ENCODE data around the gene NPDC1. TPM values are rescaled to one million over a fixed set of nuclear protein-coding genes. Genes with fewer than 3 reads are reported as not detected.

The NPDC1 gene
- total RNA-seq, 1 donor from 2014 or later = 90.8 TPM

- H3K4me3 Mint-ChIP-seq (ENCODE audit: unreplicated experiment) = no peak overlapping the region
- no peak for DNase-seq (ENCODE audit: low spot score)
- H3K36me3 Mint-ChIP-seq (ENCODE audit: low read depth) = peaks cover 4% of the 10 kb centered on the region
- H3K27ac Mint-ChIP-seq (ENCODE audit: unreplicated experiment) = no peak overlapping the region
- no peaks in the 10 kb centered on the region for H3K27me3 Mint-ChIP-seq (ENCODE audit: low read depth)
- no peak for TF ChIP-seq CTCF (IDR thresholded peaks at IDR 0.05)
- H3K9me3 Mint-ChIP-seq (ENCODE audit: low read depth) = no peaks in the 10 kb centered on the region
- H3K4me1 Mint-ChIP-seq (ENCODE audit: low read depth) = peaks cover 7% of the 10 kb centered on the region
Observed at GRCh38 chr9:137023583-137023991, 22.4 kb downstream of the NPDC1 start.

GRCh38 chr9:137023157-137023556, 22.8 kb downstream of the NPDC1 start:
- no peak for DNase-seq (ENCODE audit: low spot score)
- no peak for TF ChIP-seq CTCF (IDR thresholded peaks at IDR 0.05)
- H3K9me3 Mint-ChIP-seq (ENCODE audit: low read depth) = no peaks in the 10 kb centered on the region
- peaks cover 7% of the 10 kb centered on the region for H3K4me1 Mint-ChIP-seq (ENCODE audit: low read depth)
- no peak overlapping the region for H3K4me3 Mint-ChIP-seq (ENCODE audit: unreplicated experiment)
- no peak overlapping the region for H3K27ac Mint-ChIP-seq (ENCODE audit: unreplicated experiment)
- no peaks in the 10 kb centered on the region for H3K27me3 Mint-ChIP-seq (ENCODE audit: low read depth)
- H3K36me3 Mint-ChIP-seq (ENCODE audit: low read depth) = peaks cover 4% of the 10 kb centered on the region

- H3K27me3 Mint-ChIP-seq (ENCODE audit: low read depth) = no peaks in the 10 kb centered on the region
- no peak for DNase-seq (ENCODE audit: low spot score)
- H3K27ac Mint-ChIP-seq (ENCODE audit: unreplicated experiment) = no peak overlapping the region
- peaks cover 6% of the 10 kb centered on the region for H3K36me3 Mint-ChIP-seq (ENCODE audit: low read depth)
- no peaks in the 10 kb centered on the region for H3K9me3 Mint-ChIP-seq (ENCODE audit: low read depth)
- no peak overlapping the region for H3K4me3 Mint-ChIP-seq (ENCODE audit: unreplicated experiment)
- H3K4me1 Mint-ChIP-seq (ENCODE audit: low read depth) = peaks cover 7% of the 10 kb centered on the region
- TF ChIP-seq CTCF (IDR thresholded peaks at IDR 0.05) = no peak
Observed at GRCh38 chr9:137022662-137023008, 23.3 kb downstream of the NPDC1 start.

- Mint-ChIP-seq H3K36me3 (ENCODE audit: low read depth) (peaks cover 6% of the 10 kb centered on the region), H3K4me3 (ENCODE audit: unreplicated experiment) (no peak overlapping the region), H3K9me3 (ENCODE audit: low read depth) (no peaks in the 10 kb centered on the region)
Observed at GRCh38 chr9:137021979-137022661, 23.9 kb downstream of the NPDC1 start.

GRCh38 chr9:137021568-137021978, 24.4 kb downstream of the NPDC1 start:
- TF ChIP-seq CTCF (IDR thresholded peaks at IDR 0.05) = no peak
- Mint-ChIP-seq H3K4me1 (ENCODE audit: low read depth) (peaks cover under 1% of the 10 kb centered on the region), H3K27ac (ENCODE audit: unreplicated experiment) (no peak overlapping the region), H3K36me3 (ENCODE audit: low read depth) (peaks cover 9% of the 10 kb centered on the region), H3K4me3 (ENCODE audit: unreplicated experiment) (no peak overlapping the region), H3K27me3 (ENCODE audit: low read depth) (no peaks in the 10 kb centered on the region), H3K9me3 (ENCODE audit: low read depth) (no peaks in the 10 kb centered on the region)
- DNase-seq (ENCODE audit: low spot score) = no peak

More at GRCh38 chr9:137021979-137022661, 23.9 kb downstream of the NPDC1 start:
- TF ChIP-seq CTCF (IDR thresholded peaks at IDR 0.05) = no peak
- DNase-seq (ENCODE audit: low spot score) = no peak
- Mint-ChIP-seq H3K27ac (ENCODE audit: unreplicated experiment) (no peak overlapping the region), H3K27me3 (ENCODE audit: low read depth) (no peaks in the 10 kb centered on the region), H3K4me1 (ENCODE audit: low read depth) (peaks cover 4% of the 10 kb centered on the region)

Data from chondrocyte (in vitro differentiated cells).